ENCODE data around the gene ASS1. TPM values are rescaled to one million over a fixed set of nuclear protein-coding genes. Genes with fewer than 3 reads are reported as not detected.

The ASS1 gene
- polyA plus RNA-seq, 1 experiment, result 99.5 TPM

DNA sequence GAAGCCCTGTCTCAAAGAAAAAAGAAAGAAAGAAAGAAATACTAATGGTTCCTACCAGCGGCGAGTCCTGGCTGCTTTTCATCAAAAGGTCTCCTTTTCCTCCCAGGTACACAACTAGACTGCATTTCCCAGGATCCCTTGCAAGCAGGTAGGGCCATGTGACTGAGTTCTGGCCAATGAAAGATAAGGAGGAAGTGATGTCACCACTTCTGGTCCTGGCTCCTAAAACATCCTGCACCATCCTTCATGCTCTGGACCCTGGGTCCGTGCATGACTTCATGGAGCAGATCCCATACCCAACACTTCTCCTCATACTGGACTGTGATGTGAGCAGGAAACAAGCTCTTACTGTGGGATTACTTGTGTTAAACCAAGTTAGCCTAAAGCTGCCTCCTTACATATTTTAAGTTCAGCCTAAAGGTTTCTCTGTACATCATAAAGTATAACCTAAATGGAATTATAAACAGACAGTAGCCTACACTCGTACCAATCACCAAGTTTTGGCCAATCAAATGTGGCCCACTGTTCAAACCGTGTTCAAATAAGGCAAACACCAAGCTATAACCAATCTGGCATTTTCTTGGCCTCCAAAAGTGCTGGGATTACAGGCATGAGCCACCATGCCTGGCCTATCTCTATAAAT, 104.5 kb downstream of the ASS1 start:
- Histone ChIP-seq H3K9me3 (ENCODE audit: control insufficient read depth, insufficient read depth, low read length) (peaks cover 4% of the 10 kb centered on the region; the same call in 1 of the 2 replicates), H3K4me3 (ENCODE audit: low read depth, low read length) (no peak overlapping the region), H3K27me3 (ENCODE audit: control insufficient read depth, insufficient read depth, low read length) (peaks cover 14% of the 10 kb centered on the region), H3K27ac (ENCODE audit: low read depth, low read length) (no peak overlapping the region)
- ChIA-PET POLR2A (no interaction called here), CTCF (no interaction called here)
- TF ChIP-seq, protein P1, sequence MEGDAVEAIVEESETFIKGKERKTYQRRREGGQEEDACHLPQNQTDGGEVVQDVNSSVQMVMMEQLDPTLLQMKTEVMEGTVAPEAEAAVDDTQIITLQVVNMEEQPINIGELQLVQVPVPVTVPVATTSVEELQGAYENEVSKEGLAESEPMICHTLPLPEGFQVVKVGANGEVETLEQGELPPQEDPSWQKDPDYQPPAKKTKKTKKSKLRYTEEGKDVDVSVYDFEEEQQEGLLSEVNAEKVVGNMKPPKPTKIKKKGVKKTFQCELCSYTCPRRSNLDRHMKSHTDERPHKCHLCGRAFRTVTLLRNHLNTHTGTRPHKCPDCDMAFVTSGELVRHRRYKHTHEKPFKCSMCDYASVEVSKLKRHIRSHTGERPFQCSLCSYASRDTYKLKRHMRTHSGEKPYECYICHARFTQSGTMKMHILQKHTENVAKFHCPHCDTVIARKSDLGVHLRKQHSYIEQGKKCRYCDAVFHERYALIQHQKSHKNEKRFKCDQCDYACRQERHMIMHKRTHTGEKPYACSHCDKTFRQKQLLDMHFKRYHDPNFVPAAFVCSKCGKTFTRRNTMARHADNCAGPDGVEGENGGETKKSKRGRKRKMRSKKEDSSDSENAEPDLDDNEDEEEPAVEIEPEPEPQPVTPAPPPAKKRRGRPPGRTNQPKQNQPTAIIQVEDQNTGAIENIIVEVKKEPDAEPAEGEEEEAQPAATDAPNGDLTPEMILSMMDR (IDR thresholded peaks at IDR 0.05; ENCODE audit: low read depth, low read length), result no peak
- DNase-seq (ENCODE audit: low read depth, low spot score), result no peak

Small RNAs within 50 kb of the gene (small RNA-seq; reads per million reads assigned to genes)
- gene RN7SL665P (ENCODE audit: insufficient read length, low read depth), result not detected

Other genes starting within 250 kb of the ASS1 start
- gene HMCN2, start 179.2 kb upstream of the ASS1 start, polyA plus RNA-seq (2011; rRNA removed), result under 0.01 and 0.01 TPM in 2 replicates
- gene FUBP3, start 134.6 kb downstream of the ASS1 start, polyA plus RNA-seq (2011; rRNA removed), result 31.2 and 32.8 TPM in 2 replicates
- gene PRDM12, start 219.6 kb downstream of the ASS1 start, polyA plus RNA-seq (2011; rRNA removed), result not detected in 2 replicates
- 22.9 and 29.5 TPM in 2 replicates for gene EXOSC2, start 248.8 kb downstream of the ASS1 start, polyA plus RNA-seq (2011; rRNA removed)